Measurements from ENCODE around the gene C5orf15.

DNA sequence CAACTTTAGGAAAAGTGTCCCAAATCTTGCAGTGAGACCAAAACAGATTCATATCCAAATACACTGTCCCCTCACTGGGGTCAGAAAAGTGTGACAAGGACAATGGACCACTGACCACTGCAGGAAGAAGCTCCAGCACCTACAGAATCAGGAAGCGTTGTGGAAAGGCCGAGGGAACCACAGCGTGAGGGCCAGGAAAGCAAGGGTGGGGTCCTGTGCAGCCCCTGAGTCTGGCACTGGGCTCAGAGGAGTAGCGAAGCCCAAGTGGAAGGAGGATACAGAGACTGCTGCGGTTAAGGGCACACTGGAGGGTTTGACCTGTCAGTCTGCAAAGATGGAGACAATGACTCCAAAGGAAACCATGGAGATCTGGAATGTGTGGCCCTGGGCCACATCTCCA, 36.9 kb downstream of the C5orf15 start:
- TF ChIP-seq, protein P1, sequence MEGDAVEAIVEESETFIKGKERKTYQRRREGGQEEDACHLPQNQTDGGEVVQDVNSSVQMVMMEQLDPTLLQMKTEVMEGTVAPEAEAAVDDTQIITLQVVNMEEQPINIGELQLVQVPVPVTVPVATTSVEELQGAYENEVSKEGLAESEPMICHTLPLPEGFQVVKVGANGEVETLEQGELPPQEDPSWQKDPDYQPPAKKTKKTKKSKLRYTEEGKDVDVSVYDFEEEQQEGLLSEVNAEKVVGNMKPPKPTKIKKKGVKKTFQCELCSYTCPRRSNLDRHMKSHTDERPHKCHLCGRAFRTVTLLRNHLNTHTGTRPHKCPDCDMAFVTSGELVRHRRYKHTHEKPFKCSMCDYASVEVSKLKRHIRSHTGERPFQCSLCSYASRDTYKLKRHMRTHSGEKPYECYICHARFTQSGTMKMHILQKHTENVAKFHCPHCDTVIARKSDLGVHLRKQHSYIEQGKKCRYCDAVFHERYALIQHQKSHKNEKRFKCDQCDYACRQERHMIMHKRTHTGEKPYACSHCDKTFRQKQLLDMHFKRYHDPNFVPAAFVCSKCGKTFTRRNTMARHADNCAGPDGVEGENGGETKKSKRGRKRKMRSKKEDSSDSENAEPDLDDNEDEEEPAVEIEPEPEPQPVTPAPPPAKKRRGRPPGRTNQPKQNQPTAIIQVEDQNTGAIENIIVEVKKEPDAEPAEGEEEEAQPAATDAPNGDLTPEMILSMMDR (optimal IDR thresholded peaks at IDR 0.05 in 1 of 3, IDR thresholded peaks at IDR 0.05 in 1 of 3, conservative IDR thresholded peaks at IDR 0.05 in 1 of 3; ENCODE audit: extremely low read depth in 1 of 3, insufficient read depth in 2 of 3, low read length in 3 of 3), result no peak
- TF ChIP-seq EZH2 (IDR thresholded peaks at IDR 0.05; ENCODE audit: low read length), result no peak
